H9 (cell line): Measurements from ENCODE around the gene TIPRL. TPM values are rescaled to one million over a fixed set of nuclear protein-coding genes. Genes with fewer than 3 reads are reported as not detected.

Source experiments
- DNase-seq: peaks from one replicate; pipeline ENCODE4 v3.0.0-alpha.2; 2017
- H2AFZ ChIP-seq: one replicate; pipeline ENCODE4 v1.6.1; 2013; ENCODE audit warnings: mild to moderate bottlenecking, low read length, control low read depth, moderate library complexity
- H2AK5ac ChIP-seq: 2 replicates; pipeline ENCODE4 v1.6.1; 2013; ENCODE audit warnings: low read length, control low read depth, mixed read lengths; ENCODE audit not compliant: insufficient read length
- H2BK120ac ChIP-seq: one replicate; pipeline ENCODE4 v1.6.1; 2013; ENCODE audit warnings: low read depth, mild to moderate bottlenecking, low read length, control low read depth, inconsistent platforms; ENCODE audit not compliant: poor library complexity, severe bottlenecking
- H2BK12ac ChIP-seq: 2 replicates; pipeline ENCODE4 v1.6.1; 2013; ENCODE audit warnings: low read length, control low read depth, mixed read lengths, low read depth; ENCODE audit not compliant: insufficient read length
- H2BK15ac ChIP-seq: 2 replicates; pipeline ENCODE4 v1.6.1; 2013; ENCODE audit warnings: low read depth, low read length, control low read depth
- H2BK20ac ChIP-seq: one replicate; pipeline ENCODE4 v1.6.1; 2013; ENCODE audit warnings: low read depth, mild to moderate bottlenecking, low read length, control low read depth, inconsistent platforms; ENCODE audit not compliant: poor library complexity, severe bottlenecking
- H2BK5ac ChIP-seq: 2 replicates; pipeline ENCODE4 v1.6.1; 2013; ENCODE audit warnings: low read length, control low read depth, mixed read lengths; ENCODE audit not compliant: insufficient read length
- H3K14ac ChIP-seq: 2 replicates; pipeline ENCODE4 v1.6.1; 2013; ENCODE audit warnings: low read length, control low read depth; ENCODE audit not compliant: insufficient read depth
- H3K18ac ChIP-seq: 2 replicates; pipeline ENCODE4 v1.6.1; 2013; ENCODE audit warnings: low read depth, mild to moderate bottlenecking, mixed read lengths, low read length, control low read depth; ENCODE audit not compliant: insufficient read length
- H3K23ac ChIP-seq: 2 replicates; pipeline ENCODE4 v1.6.1; 2013; ENCODE audit warnings: low read length, control low read depth, mixed read lengths, low read depth; ENCODE audit not compliant: insufficient read length
- H3K23me2 ChIP-seq: 2 replicates; pipeline ENCODE4 v1.6.1; 2013; ENCODE audit warnings: low read depth, mild to moderate bottlenecking, mixed read lengths, low read length, control low read depth; ENCODE audit not compliant: insufficient read length, poor library complexity, severe bottlenecking
- H3K27ac ChIP-seq: 2 replicates; pipeline ENCODE4 v1.5.1; 2013; ENCODE audit warnings: low read length, control low read depth, mixed read lengths, low read depth; ENCODE audit not compliant: insufficient read length
- H3K27me3 ChIP-seq: 2 replicates; pipeline ENCODE4 v1.6.1; 2013; ENCODE audit warnings: low read length, control low read depth, inconsistent platforms; ENCODE audit not compliant: insufficient read depth
- H3K4ac ChIP-seq: 2 replicates; pipeline ENCODE4 v1.6.1; 2013; ENCODE audit warnings: low read depth, mild to moderate bottlenecking, control low read depth, inconsistent platforms, low read length, moderate library complexity
- H3K4me1 ChIP-seq: 2 replicates; pipeline ENCODE4 v1.6.1; 2013; ENCODE audit warnings: low read length, control low read depth, inconsistent platforms; ENCODE audit not compliant: insufficient read depth
- H3K4me2 ChIP-seq: 2 replicates; pipeline ENCODE4 v1.6.1; 2013; ENCODE audit warnings: low read length, control low read depth, mixed read lengths; ENCODE audit not compliant: insufficient read length, insufficient read depth
- H3K56ac ChIP-seq: 2 replicates; pipeline ENCODE4 v1.6.1; 2013; ENCODE audit warnings: low read depth, mild to moderate bottlenecking, mixed read lengths, low read length, control low read depth; ENCODE audit not compliant: insufficient read length
- H3K79me1 ChIP-seq: 2 replicates; pipeline ENCODE4 v1.6.1; 2013; ENCODE audit warnings: low read depth, mild to moderate bottlenecking, moderate library complexity, low read length, control low read depth, inconsistent platforms; ENCODE audit not compliant: insufficient read depth, poor library complexity, severe bottlenecking
- H3K79me2 ChIP-seq: 2 replicates; pipeline ENCODE4 v1.6.1; 2013; ENCODE audit warnings: low read length, control low read depth, inconsistent platforms; ENCODE audit not compliant: insufficient read depth
- H3K9ac ChIP-seq: 2 replicates; pipeline ENCODE4 v1.6.1; 2013; ENCODE audit warnings: low read length, control low read depth, mixed read lengths; ENCODE audit not compliant: insufficient read length; ENCODE audit errors: extremely low read depth
- H3K9me3 ChIP-seq: one replicate; pipeline ENCODE4 v1.6.1; 2013; ENCODE audit warnings: low read depth, low read length, inconsistent platforms; ENCODE audit not compliant: control insufficient read depth
- H3T11ph ChIP-seq: one replicate; pipeline ENCODE4 v1.6.1; 2013; ENCODE audit warnings: mild to moderate bottlenecking, low read length, control low read depth, inconsistent platforms
- H4K20me1 ChIP-seq: one replicate; pipeline ENCODE4 v1.6.1; 2013; ENCODE audit not compliant: control insufficient read depth, insufficient read length, insufficient read depth
- H4K5ac ChIP-seq: 2 replicates; pipeline ENCODE4 v1.6.1; 2013; ENCODE audit warnings: low read depth, mild to moderate bottlenecking, mixed read lengths, low read length, control low read depth; ENCODE audit not compliant: insufficient read length
- H4K8ac ChIP-seq: replicated peaks from 2 replicates; pipeline ENCODE4 v1.6.1; 2013; ENCODE audit warnings: low read length, control low read depth, mixed read lengths, low read depth; ENCODE audit not compliant: insufficient read length
- H4K91ac ChIP-seq: 2 replicates; pipeline ENCODE4 v1.6.1; 2013; ENCODE audit warnings: low read depth, mild to moderate bottlenecking, moderate library complexity, mixed read lengths, low read length, control low read depth; ENCODE audit not compliant: insufficient read length
- H3K27ac Mint-ChIP-seq, 3 experiments: 2 replicates in 2 of 3; 3 replicates in 1 of 3; pipeline ENCODE4 v1.8.0; 2020 to 2021; ENCODE audit warnings: mixed read lengths in 3 of 3, mild to moderate bottlenecking in 1 of 3, moderate library complexity in 1 of 3
- H3K27me3 Mint-ChIP-seq: 2 replicates; pipeline ENCODE4 v1.8.0; 2021; ENCODE audit warnings: low read depth, mild to moderate bottlenecking, moderate library complexity, mixed read lengths
- H3K36me3 Mint-ChIP-seq, 3 experiments: 2 replicates in 2 of 3; 3 replicates in 1 of 3; pipeline ENCODE4 v1.8.0; 2020 to 2021; ENCODE audit warnings: low read depth in 3 of 3, mixed read lengths in 3 of 3; ENCODE audit not compliant: insufficient read depth in 1 of 3
- H3K4me1 Mint-ChIP-seq, 2 experiments: 2 replicates each; pipeline ENCODE4 v1.8.0; 2020; ENCODE audit warnings: mixed read lengths in 2 of 2
- H3K4me3 Mint-ChIP-seq, 2 experiments: 2 replicates in 1 of 2; 3 replicates in 1 of 2; pipeline ENCODE4 v1.8.0; 2020 to 2021; ENCODE audit warnings: mild to moderate bottlenecking in 2 of 2, mixed read lengths in 2 of 2, moderate library complexity in 1 of 2
- H3K9me3 Mint-ChIP-seq, 2 experiments: 2 replicates in 1 of 2; 3 replicates in 1 of 2; pipeline ENCODE4 v1.8.0; 2020; ENCODE audit warnings: mild to moderate bottlenecking in 2 of 2, mixed read lengths in 2 of 2, moderate library complexity in 1 of 2
- WGBS: extraction: QIAGEN DNeasy Blood & Tissue Kit; methylation state at CpG from one replicate; pipeline ENCODE4 v1.1.7; 2013; ENCODE audit warnings: missing lambda C conversion rate, low lambda C conversion rate, mixed read lengths; ENCODE audit not compliant: insufficient read length; ENCODE audit errors: extremely low coverage; 5-methylcytosine and 5-hydroxymethylcytosine counted together
- total RNA-seq: library from RNA; stranded (reverse); gene quantifications from 2 replicates; pipeline ENCODE4 v1.2.1, GENCODE V29; 2021
- TF ChIP-seq, protein P1 (sequence below): fragments of 200-600 bp; sonication (generic); conservative IDR thresholded peaks from 3 replicates; pipeline ENCODE4 v1.8.0; 2021; ENCODE audit warnings: antibody characterized with exemption, mild to moderate bottlenecking

The TIPRL gene
- total RNA-seq, 1 experiment from 2014 or later, result 24.4 TPM

DNA sequence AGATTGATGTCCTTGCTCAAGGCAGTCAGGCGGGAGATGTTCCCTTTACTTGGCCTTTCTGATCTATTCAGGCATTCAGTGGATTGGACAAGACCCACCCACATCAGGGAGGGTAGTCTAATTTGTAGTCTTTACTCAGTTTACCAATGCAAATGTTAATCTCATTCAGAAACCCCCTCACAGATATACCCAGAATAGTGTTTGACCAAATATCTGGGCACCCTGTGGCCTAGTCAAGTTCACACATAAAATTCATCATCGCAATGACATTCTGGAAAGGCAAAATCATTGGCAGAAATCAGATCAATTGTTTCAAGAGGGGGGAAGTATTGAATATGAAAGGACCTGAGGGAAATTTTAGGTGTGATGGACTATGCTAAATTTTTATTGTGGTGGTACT lies 34.6 kb downstream of the TIPRL start:
- TF ChIP-seq, protein P1, sequence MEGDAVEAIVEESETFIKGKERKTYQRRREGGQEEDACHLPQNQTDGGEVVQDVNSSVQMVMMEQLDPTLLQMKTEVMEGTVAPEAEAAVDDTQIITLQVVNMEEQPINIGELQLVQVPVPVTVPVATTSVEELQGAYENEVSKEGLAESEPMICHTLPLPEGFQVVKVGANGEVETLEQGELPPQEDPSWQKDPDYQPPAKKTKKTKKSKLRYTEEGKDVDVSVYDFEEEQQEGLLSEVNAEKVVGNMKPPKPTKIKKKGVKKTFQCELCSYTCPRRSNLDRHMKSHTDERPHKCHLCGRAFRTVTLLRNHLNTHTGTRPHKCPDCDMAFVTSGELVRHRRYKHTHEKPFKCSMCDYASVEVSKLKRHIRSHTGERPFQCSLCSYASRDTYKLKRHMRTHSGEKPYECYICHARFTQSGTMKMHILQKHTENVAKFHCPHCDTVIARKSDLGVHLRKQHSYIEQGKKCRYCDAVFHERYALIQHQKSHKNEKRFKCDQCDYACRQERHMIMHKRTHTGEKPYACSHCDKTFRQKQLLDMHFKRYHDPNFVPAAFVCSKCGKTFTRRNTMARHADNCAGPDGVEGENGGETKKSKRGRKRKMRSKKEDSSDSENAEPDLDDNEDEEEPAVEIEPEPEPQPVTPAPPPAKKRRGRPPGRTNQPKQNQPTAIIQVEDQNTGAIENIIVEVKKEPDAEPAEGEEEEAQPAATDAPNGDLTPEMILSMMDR, result no peak
- DNase-seq, result no peak
- Histone ChIP-seq H2AK5ac (no peak overlapping the region), H3K23ac (no peak overlapping the region), H3K27me3 (no peaks in the 10 kb centered on the region), H2AFZ (no peak overlapping the region), H3K27ac (no peak overlapping the region), H3K56ac (no peak overlapping the region), H3T11ph (no peak overlapping the region), H3K4ac (no peak overlapping the region), H3K9ac (no peak overlapping the region), H2BK120ac (no peak overlapping the region), H4K91ac (no peak overlapping the region), H3K79me2 (no peaks in the 10 kb centered on the region), H3K18ac (no peak overlapping the region), H3K79me1 (no peaks in the 10 kb centered on the region), H2BK5ac (no peak overlapping the region), H3K9me3 (no peaks in the 10 kb centered on the region), H2BK15ac (no peak overlapping the region), H4K5ac (no peak overlapping the region), H3K4me1 (no peaks in the 10 kb centered on the region; the same call in 1 of the 2 replicates), H2BK20ac (no peak overlapping the region), H3K23me2 (no peaks in the 10 kb centered on the region), H4K20me1 (no peaks in the 10 kb centered on the region), H3K4me2 (no peak overlapping the region), H4K8ac (no peak overlapping the region), H2BK12ac (no peak overlapping the region), H3K14ac (no peak overlapping the region)
- no peak overlapping the region for H3K4me3 Mint-ChIP-seq
- no peaks in the 10 kb centered on the region; the same call in 1 of the 2 replicates for H3K27me3 Mint-ChIP-seq
- H3K27ac Mint-ChIP-seq, result no peak overlapping the region
- no CpG with 5 or more reads among the region's 2 CpGs for WGBS
- H3K9me3 Mint-ChIP-seq, result peaks cover 30 to 35% of the 10 kb centered on the region in 2 experiments
- H3K4me1 Mint-ChIP-seq, result peaks cover 6 to 10% of the 10 kb centered on the region in 2 experiments
- peaks cover 6 to 25% (median 11%) of the 10 kb centered on the region in 3 experiments; a peak in 6 of 7 replicates for H3K36me3 Mint-ChIP-seq
